Measurements from ENCODE around the gene TNIK.

The TNIK gene

DNA sequence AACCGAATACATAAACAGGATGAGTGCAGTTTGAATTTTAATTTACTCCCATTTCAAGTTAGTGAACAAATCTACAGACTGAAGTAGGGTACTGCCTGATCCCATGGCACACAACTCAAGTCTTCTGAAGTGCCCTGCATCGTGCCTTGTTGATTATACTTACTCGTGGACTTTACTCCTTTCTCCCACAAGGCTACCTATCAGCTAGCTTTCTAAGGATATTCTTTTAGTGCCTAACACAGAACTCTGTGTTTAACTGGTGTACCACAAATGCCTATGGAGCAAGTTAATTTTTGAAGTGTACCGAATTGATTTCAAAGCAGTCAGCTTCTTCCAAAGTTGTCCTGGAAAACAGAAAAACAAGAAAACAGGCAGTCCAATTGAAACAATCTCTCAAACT lies 119.8 kb downstream of the TNIK start:
- Histone ChIP-seq H3K9me3 (ENCODE audit: control insufficient read depth, insufficient read depth, low read length) (no peaks in the 10 kb centered on the region), H3K36me3 (ENCODE audit: control insufficient read depth, low read length) (no peaks in the 10 kb centered on the region), H3K9me2 (replicated peaks; ENCODE audit: control insufficient read depth, low read length) (no peaks in the 10 kb centered on the region), H3K79me2 (ENCODE audit: control insufficient read depth, low read length) (no peaks in the 10 kb centered on the region), H3K27me3 (ENCODE audit: control insufficient read depth, low read length) (no peaks in the 10 kb centered on the region), H3K27ac (ENCODE audit: low read depth, low read length) (no peak overlapping the region), H3K4me3 (ENCODE audit: low read length) (no peak overlapping the region), H3F3A (ENCODE audit: control insufficient read depth, insufficient read depth) (no peaks in the 10 kb centered on the region), H4K20me1 (ENCODE audit: control insufficient read depth, insufficient read depth, low read depth, low read length) (no peaks in the 10 kb centered on the region), H3K4me2 (ENCODE audit: low read length) (no peak overlapping the region), H3K4me1 (ENCODE audit: control insufficient read depth, low read length) (no peaks in the 10 kb centered on the region)
- TF ChIP-seq, protein P1, sequence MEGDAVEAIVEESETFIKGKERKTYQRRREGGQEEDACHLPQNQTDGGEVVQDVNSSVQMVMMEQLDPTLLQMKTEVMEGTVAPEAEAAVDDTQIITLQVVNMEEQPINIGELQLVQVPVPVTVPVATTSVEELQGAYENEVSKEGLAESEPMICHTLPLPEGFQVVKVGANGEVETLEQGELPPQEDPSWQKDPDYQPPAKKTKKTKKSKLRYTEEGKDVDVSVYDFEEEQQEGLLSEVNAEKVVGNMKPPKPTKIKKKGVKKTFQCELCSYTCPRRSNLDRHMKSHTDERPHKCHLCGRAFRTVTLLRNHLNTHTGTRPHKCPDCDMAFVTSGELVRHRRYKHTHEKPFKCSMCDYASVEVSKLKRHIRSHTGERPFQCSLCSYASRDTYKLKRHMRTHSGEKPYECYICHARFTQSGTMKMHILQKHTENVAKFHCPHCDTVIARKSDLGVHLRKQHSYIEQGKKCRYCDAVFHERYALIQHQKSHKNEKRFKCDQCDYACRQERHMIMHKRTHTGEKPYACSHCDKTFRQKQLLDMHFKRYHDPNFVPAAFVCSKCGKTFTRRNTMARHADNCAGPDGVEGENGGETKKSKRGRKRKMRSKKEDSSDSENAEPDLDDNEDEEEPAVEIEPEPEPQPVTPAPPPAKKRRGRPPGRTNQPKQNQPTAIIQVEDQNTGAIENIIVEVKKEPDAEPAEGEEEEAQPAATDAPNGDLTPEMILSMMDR (IDR thresholded peaks at IDR 0.05; ENCODE audit: low read depth, low read length, poor library complexity, severe bottlenecking) = no peak
- no peak for TF ChIP-seq EZH2phosphoT487 (IDR thresholded peaks at IDR 0.05; ENCODE audit: borderline replicate concordance, low read length)

DNA sequence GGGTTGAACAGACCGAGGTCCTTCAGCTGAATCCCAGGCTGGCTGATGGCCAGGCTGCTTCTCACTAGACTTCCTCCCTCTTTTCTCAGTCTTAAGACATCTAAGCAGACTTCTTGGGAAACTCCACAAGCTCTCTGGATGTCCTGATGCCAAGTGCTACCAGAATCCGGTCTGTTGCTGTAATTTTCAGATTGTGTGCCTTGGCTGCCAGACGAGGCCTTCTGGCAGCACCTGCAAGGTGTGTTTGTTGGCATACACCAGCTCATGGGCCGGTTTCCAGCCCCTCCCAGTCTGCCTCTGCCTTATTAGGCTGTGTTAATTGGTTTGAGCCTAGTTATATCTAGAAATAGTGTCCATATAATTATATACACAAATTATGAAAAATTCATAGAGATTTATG lies 120.6 kb downstream of the TNIK start:
- Histone ChIP-seq H3K4me1 (ENCODE audit: control insufficient read depth, low read length) (no peaks in the 10 kb centered on the region), H3K27ac (ENCODE audit: low read depth, low read length) (no peak overlapping the region), H3K4me2 (ENCODE audit: low read length) (no peak overlapping the region), H3K79me2 (ENCODE audit: control insufficient read depth, low read length) (no peaks in the 10 kb centered on the region), H3K9me2 (replicated peaks; ENCODE audit: control insufficient read depth, low read length) (no peaks in the 10 kb centered on the region), H3K27me3 (ENCODE audit: control insufficient read depth, low read length) (no peaks in the 10 kb centered on the region), H3K36me3 (ENCODE audit: control insufficient read depth, low read length) (no peaks in the 10 kb centered on the region), H3K9me3 (ENCODE audit: control insufficient read depth, insufficient read depth, low read length) (no peaks in the 10 kb centered on the region), H4K20me1 (ENCODE audit: control insufficient read depth, insufficient read depth, low read depth, low read length) (no peaks in the 10 kb centered on the region), H3F3A (ENCODE audit: control insufficient read depth, insufficient read depth) (no peaks in the 10 kb centered on the region), H3K4me3 (ENCODE audit: low read length) (no peak overlapping the region)
- TF ChIP-seq, protein P1 (IDR thresholded peaks at IDR 0.05; ENCODE audit: low read depth, low read length, poor library complexity, severe bottlenecking) = no peak
- TF ChIP-seq EZH2phosphoT487 (IDR thresholded peaks at IDR 0.05; ENCODE audit: borderline replicate concordance, low read length) = no peak

DNA sequence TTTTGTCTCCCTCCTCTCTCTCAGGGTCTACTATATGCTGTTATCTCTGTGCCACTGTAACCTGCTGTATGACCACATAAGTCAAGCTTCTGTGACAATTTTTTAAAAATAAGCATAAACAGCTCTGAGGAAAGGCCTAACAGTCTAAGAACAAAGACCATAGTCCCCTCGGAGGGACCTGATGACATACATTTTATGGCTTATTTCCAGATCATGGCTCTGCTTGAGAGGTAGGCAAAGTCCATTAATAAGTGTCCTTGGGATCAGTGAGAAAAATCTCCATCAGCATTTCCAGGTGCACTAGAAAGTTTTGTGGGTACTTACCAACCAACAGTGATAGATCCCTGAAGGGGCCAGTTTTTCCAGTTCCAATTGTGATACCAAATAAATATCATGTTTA lies 123.8 kb downstream of the TNIK start:
- no peak overlapping the region for H3K4me2 ChIP-seq (ENCODE audit: low read length)
- no peaks in the 10 kb centered on the region for H4K20me1 ChIP-seq (ENCODE audit: control insufficient read depth, insufficient read depth, low read depth, low read length)
- no peaks in the 10 kb centered on the region for H3K9me2 ChIP-seq (replicated peaks; ENCODE audit: control insufficient read depth, low read length)
- no peaks in the 10 kb centered on the region for H3F3A ChIP-seq (ENCODE audit: control insufficient read depth, insufficient read depth)
- no peak overlapping the region for H3K27ac ChIP-seq (ENCODE audit: low read depth, low read length)
- no peaks in the 10 kb centered on the region for H3K79me2 ChIP-seq (ENCODE audit: control insufficient read depth, low read length)
- no peaks in the 10 kb centered on the region for H3K27me3 ChIP-seq (ENCODE audit: control insufficient read depth, low read length)
- H3K4me3 ChIP-seq (ENCODE audit: low read length) = no peak overlapping the region
- H3K4me1 ChIP-seq (ENCODE audit: control insufficient read depth, low read length) = no peaks in the 10 kb centered on the region
- no peaks in the 10 kb centered on the region for H3K36me3 ChIP-seq (ENCODE audit: control insufficient read depth, low read length)
- TF ChIP-seq, protein P1 (IDR thresholded peaks at IDR 0.05; ENCODE audit: low read depth, low read length, poor library complexity, severe bottlenecking) = no peak
- no peaks in the 10 kb centered on the region for H3K9me3 ChIP-seq (ENCODE audit: control insufficient read depth, insufficient read depth, low read length)

DNA sequence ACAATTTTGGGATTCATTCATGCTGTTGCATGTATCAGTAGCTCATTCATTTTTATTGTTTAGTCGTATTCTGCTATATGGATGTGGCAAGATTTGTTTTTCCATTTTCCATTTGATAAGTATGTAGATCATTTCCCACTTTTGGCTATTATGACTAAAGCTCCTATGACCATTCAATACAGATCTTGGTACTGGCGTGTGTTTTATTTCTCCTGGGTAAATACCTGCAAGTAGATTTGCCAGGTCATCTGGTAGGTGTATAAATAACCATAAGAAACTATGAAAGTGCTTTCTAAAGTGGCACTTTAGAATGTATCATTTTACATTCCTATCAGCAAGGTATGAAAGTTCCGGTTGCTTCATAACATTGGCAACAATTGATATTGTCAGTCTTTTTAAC lies 124.6 kb downstream of the TNIK start:
- TF ChIP-seq, protein P1 (IDR thresholded peaks at IDR 0.05; ENCODE audit: low read depth, low read length, poor library complexity, severe bottlenecking) = no peak
- no peak for TF ChIP-seq EZH2phosphoT487 (IDR thresholded peaks at IDR 0.05; ENCODE audit: borderline replicate concordance, low read length)
- no peak overlapping the region for H3K27ac ChIP-seq (ENCODE audit: low read depth, low read length)
- no peaks in the 10 kb centered on the region for H3F3A ChIP-seq (ENCODE audit: control insufficient read depth, insufficient read depth)
- H3K4me2 ChIP-seq (ENCODE audit: low read length) = no peak overlapping the region
- H3K4me1 ChIP-seq (ENCODE audit: control insufficient read depth, low read length) = no peaks in the 10 kb centered on the region
- H3K36me3 ChIP-seq (ENCODE audit: control insufficient read depth, low read length) = no peaks in the 10 kb centered on the region
- H3K4me3 ChIP-seq (ENCODE audit: low read length) = no peak overlapping the region
- H3K27me3 ChIP-seq (ENCODE audit: control insufficient read depth, low read length) = no peaks in the 10 kb centered on the region
- no peaks in the 10 kb centered on the region for H3K9me2 ChIP-seq (replicated peaks; ENCODE audit: control insufficient read depth, low read length)
- no peaks in the 10 kb centered on the region for H4K20me1 ChIP-seq (ENCODE audit: control insufficient read depth, insufficient read depth, low read depth, low read length)
- H3K79me2 ChIP-seq (ENCODE audit: control insufficient read depth, low read length) = no peaks in the 10 kb centered on the region
- H3K9me3 ChIP-seq (ENCODE audit: control insufficient read depth, insufficient read depth, low read length) = no peaks in the 10 kb centered on the region

Data from DOHH2 (cell line).